Measurements from ENCODE around the gene ISOC2. TPM values are rescaled to one million over a fixed set of nuclear protein-coding genes. Genes with fewer than 3 reads are reported as not detected.

Gene ISOC2
- polyA plus RNA-seq, 1 donor from 2014 or later, result 40.0 TPM

DNA sequence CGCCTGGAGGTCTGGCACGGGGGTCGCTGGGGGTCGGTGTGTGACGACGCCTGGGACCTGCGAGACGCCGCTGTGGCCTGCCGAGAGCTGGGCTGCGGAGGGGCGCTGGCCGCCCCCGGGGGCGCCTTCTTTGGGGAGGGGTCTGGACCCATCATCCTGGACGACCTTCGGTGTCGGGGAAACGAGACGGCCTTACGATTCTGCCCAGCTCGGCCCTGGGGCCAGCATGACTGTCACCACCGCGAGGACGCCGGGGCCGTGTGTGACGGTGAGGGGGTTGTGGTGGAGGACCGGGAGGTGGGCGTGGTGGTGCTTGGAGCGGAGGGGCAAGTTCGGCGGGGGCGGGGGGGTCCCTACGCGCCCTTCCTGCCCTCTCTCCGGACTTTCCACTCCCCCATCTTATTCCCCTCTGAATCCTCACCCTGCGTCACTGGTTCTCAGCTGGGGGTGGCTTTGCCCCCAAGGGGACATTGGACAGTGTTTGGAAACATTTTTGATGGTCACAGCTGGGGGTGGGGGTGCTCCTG, 32.3 kb upstream of the ISOC2 start:
- Mint-ChIP-seq H3K27ac (no peak overlapping the region), H3K27me3 (peaks cover 12% of the 10 kb centered on the region), H3K9me3 (no peaks in the 10 kb centered on the region), H3K36me3 (no peaks in the 10 kb centered on the region), H3K4me1 (peaks cover 0 to 1% (median 0%) of the 10 kb centered on the region in 3 donors), H3K4me3 (no peak overlapping the region)

DNA sequence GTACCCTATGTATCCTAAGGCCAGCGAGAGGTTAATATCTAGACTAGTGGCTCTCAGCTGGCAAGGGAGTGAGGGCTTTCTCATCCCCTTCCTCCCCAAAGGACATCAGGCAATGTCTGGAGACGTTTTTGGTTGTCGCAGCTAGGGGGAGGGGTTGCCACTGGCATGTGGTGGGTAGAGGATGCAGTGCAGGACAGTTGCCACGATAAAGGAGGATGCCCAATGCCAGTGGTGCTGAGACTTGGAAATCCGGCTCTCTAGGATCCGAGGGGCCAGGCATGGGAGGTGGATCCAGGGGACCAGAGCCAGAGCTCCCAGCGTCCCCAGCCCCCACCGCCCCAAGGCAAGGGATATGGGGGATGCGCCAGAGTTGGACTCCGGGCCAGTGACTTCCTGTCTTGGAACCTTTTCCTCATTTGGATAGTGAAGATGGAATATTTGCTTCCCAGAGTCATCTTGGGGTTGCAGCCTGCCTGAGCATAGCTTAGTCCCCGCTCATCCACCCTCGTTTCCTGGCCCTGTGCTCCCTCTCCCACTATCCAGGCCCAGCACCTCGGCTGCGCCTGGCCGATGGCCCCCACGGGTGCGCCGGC, 31.7 kb upstream of the ISOC2 start:
- H3K27me3 Mint-ChIP-seq, result peaks cover 12% of the 10 kb centered on the region
- no peaks in the 10 kb centered on the region for H3K36me3 Mint-ChIP-seq
- no peak overlapping the region for H3K27ac Mint-ChIP-seq
- no peak overlapping the region for H3K4me3 Mint-ChIP-seq
- H3K4me1 Mint-ChIP-seq, result peaks cover 0 to 1% (median 0%) of the 10 kb centered on the region in 3 donors
- no peaks in the 10 kb centered on the region for H3K9me3 Mint-ChIP-seq

- Mint-ChIP-seq H3K27ac (no peak overlapping the region), H3K4me1 (peaks cover 0 to 2% (median 0%) of the 10 kb centered on the region in 3 donors), H3K27me3 (peaks cover 12% of the 10 kb centered on the region), H3K36me3 (no peaks in the 10 kb centered on the region), H3K4me3 (no peak overlapping the region), H3K9me3 (no peaks in the 10 kb centered on the region)
These were observed 31.0 kb upstream of the ISOC2 start for GRCh38 chr19:55492362-55492944.

- Mint-ChIP-seq H3K9me3 (no peaks in the 10 kb centered on the region), H3K4me3 (no peak overlapping the region), H3K36me3 (no peaks in the 10 kb centered on the region), H3K27me3 (peaks cover 12% of the 10 kb centered on the region), H3K4me1 (peaks cover 0 to 4% (median 0%) of the 10 kb centered on the region in 3 donors), H3K27ac (no peak overlapping the region)
These were observed 30.3 kb upstream of the ISOC2 start for GRCh38 chr19:55491546-55492360.

- Mint-ChIP-seq H3K4me1 (peaks cover 0 to 6% (median 1%) of the 10 kb centered on the region in 3 donors), H3K36me3 (no peaks in the 10 kb centered on the region), H3K4me3 (no peak overlapping the region), H3K27me3 (peaks cover 12% of the 10 kb centered on the region), H3K9me3 (no peaks in the 10 kb centered on the region), H3K27ac (no peak overlapping the region)
These were observed 29.3 kb upstream of the ISOC2 start for GRCh38 chr19:55490478-55491432.

DNA sequence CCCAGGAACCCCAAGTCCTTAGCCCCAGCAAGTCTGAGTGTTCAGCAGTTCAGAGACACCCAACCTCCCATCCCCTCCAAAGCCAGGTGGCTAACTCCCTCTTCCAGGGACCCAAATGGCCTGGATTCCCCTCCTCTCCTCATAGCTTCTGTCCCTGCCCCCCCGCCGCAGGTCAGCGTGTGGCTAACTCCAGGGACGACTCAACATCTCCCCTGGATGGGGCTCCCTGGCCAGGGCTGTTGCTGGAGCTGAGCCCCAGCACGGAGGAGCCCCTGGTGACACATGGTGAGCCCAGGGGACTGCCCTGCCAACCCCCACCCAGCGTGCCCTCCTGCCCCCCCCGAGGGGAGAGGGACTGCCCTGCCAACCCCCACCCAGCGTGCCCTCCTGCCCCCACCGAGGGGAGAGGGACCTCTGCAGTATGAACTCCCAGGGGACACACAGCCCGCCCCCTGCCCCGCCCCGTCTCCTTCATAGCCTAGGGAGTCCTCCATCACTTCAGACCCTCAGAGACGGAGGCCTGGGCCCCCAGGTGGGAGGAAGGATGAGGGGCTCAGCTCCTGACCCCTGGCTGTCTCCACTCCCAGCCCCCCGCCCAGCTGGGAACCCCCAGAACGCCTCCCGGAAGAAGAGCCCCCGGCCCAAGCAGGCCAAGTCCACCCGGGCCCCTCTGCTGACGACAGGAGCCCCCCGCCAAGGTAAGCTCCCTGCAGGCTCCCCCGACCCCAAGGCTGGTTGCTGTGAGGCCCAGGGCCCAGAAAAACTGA, 28.5 kb upstream of the ISOC2 start:
- no peak overlapping the region for H3K27ac Mint-ChIP-seq
- H3K27me3 Mint-ChIP-seq, result peaks cover 11% of the 10 kb centered on the region
- peaks cover 0 to 6% (median 1%) of the 10 kb centered on the region in 3 donors for H3K4me1 Mint-ChIP-seq
- H3K4me3 Mint-ChIP-seq, result no peak overlapping the region
- H3K9me3 Mint-ChIP-seq, result no peaks in the 10 kb centered on the region
- H3K36me3 Mint-ChIP-seq, result no peaks in the 10 kb centered on the region

- Mint-ChIP-seq H3K27ac (no peak overlapping the region), H3K9me3 (no peaks in the 10 kb centered on the region), H3K4me1 (peaks cover 0 to 6% (median 1%) of the 10 kb centered on the region in 3 donors), H3K27me3 (peaks cover 9% of the 10 kb centered on the region), H3K36me3 (no peaks in the 10 kb centered on the region), H3K4me3 (no peak overlapping the region)
These were observed 27.7 kb upstream of the ISOC2 start for GRCh38 chr19:55488986-55489710.

- Mint-ChIP-seq H3K27me3 (peaks cover 7% of the 10 kb centered on the region), H3K9me3 (no peaks in the 10 kb centered on the region), H3K4me1 (peaks cover 0 to 6% (median 1%) of the 10 kb centered on the region in 3 donors), H3K27ac (peak within 1 kb of the TSS in 2 of 3 donors; percentile 59 to 67), H3K4me3 (peak within 1 kb of the TSS in 3 of 4 donors; percentile 13 to 65 (median 40)), H3K36me3 (no peaks in the 10 kb centered on the region)
These were observed 26.7 kb upstream of the ISOC2 start, which contains the start of gene SSC5D for GRCh38 chr19:55487924-55488687. TSS of gene SSC5D (plus strand) at chr19:55488436. CDS start at chr19:55488590, 154 bp downstream.

GRCh38 chr19:55486971-55487923, 25.8 kb upstream of the ISOC2 start:
- Mint-ChIP-seq H3K36me3 (no peaks in the 10 kb centered on the region), H3K27me3 (peaks cover 4% of the 10 kb centered on the region), H3K4me3 (peak overlapping the region in 3 of 4 donors; percentile 13 to 47 (median 40)), H3K4me1 (peaks cover 0 to 6% (median 1%) of the 10 kb centered on the region in 3 donors), H3K27ac (peak overlapping the region in 2 of 3 donors; percentile 59 to 67), H3K9me3 (no peaks in the 10 kb centered on the region)

DNA sequence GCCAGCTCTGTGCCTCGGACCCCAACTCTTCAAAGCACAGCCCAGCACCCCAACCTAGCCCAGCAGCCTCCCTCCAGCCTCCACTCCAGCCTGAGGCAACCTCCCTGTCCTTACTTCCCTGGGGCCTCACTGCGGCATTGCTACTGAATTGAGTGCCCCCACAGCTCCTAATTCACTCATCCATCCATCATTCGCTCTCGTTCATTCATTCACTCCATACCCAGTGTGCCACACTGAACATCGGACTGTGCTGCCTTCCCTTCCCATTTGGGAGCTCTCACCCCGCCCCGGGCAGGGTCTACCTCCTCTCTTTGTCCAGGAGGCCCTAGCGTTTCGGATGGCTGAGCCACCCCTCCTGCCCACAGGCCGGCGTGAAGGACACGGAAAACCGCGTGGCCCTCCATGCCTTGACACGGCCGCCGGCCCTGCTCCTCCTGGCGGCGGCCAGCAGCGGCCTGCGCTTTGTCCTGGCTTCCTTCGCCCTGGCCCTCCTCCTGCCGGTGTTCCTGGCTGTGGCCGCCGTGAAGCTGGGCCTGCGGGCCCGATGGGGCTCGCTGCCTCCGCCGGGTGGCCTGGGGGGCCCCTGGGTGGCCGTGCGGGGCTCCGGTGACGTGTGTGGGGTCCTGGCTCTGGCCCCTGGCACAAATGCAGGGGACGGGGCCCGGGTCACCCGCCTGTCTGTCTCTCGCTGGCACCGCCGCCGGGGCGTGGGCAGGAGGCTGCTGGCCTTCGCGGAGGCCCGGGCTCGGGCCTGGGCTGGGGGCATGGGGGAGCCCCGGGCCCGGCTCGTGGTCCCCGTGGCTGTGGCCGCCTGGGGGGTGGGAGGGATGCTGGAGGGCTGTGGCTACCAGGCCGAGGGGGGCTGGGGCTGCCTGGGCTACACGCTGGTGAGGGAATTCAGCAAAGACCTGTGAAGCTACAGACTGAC, 24.9 kb upstream of the ISOC2 start:
- no peaks in the 10 kb centered on the region for H3K27me3 Mint-ChIP-seq
- peaks cover 0 to 6% (median 1%) of the 10 kb centered on the region in 3 donors for H3K4me1 Mint-ChIP-seq

More for the DNA sequence above, 24.9 kb upstream of the ISOC2 start:
- H3K9me3 Mint-ChIP-seq, result no peaks in the 10 kb centered on the region
- H3K4me3 Mint-ChIP-seq, result peak overlapping the region; percentile 57 to 85 (median 73)
- peak overlapping the region; percentile 65 to 94 (median 88) for H3K27ac Mint-ChIP-seq
- H3K36me3 Mint-ChIP-seq, result peaks cover 2% of the 10 kb centered on the region
